Thymus (tissue), 11 donors: ENCODE results near the gene PDZD2. TPM values are rescaled to one million over a fixed set of nuclear protein-coding genes. Genes with fewer than 3 reads are reported as not detected.

Experiments
- DNase-seq, 9 donors: peaks; one replicate each; pipeline ENCODE4 v3.0.0-alpha.2; 2013; ENCODE audit warnings: low spot score in 9 of 9, low read depth in 6 of 9, missing footprints in 1 of 9
- H3K27ac ChIP-seq, 2 donors: one replicate each; pipeline ENCODE4 v1.5.1; 2013; ENCODE audit warnings: control low read depth in 1 of 2, low read depth in 1 of 2, low read length in 1 of 2, mild to moderate bottlenecking in 1 of 2, moderate library complexity in 1 of 2
- H3K27me3 ChIP-seq, 2 donors: one replicate each; pipeline ENCODE4 v1.5.1; 2013; ENCODE audit warnings: low read length in 1 of 2; ENCODE audit not compliant: control insufficient read depth in 2 of 2, insufficient read depth in 1 of 2
- H3K36me3 ChIP-seq, 2 donors: one replicate each; pipeline ENCODE4 v1.5.1; 2013; ENCODE audit warnings: low read length in 1 of 2, mild to moderate bottlenecking in 1 of 2, moderate library complexity in 1 of 2; ENCODE audit not compliant: control insufficient read depth in 2 of 2, insufficient read depth in 2 of 2
- H3K4me1 ChIP-seq, 2 donors: one replicate each; pipeline ENCODE4 v1.5.1; 2013; ENCODE audit warnings: low read length in 2 of 2; ENCODE audit not compliant: control insufficient read depth in 2 of 2, insufficient read depth in 2 of 2
- H3K4me3 ChIP-seq, 2 donors: one replicate each; pipeline ENCODE4 v1.5.1; 2013; ENCODE audit warnings: low read length in 2 of 2, control low read depth in 1 of 2, mild to moderate bottlenecking in 1 of 2
- H3K9me3 ChIP-seq, 2 donors: one replicate each; pipeline ENCODE4 v1.5.1; 2013; ENCODE audit warnings: low read length in 1 of 2, mild to moderate bottlenecking in 1 of 2; ENCODE audit not compliant: control insufficient read depth in 2 of 2, insufficient read depth in 1 of 2
- WGBS: extraction: QIAGEN DNeasy Blood & Tissue Kit; methylation state at CpG from one replicate; pipeline ENCODE4 v1.1.7; 2013; 5-methylcytosine and 5-hydroxymethylcytosine counted together
- polyA plus RNA-seq: library from polyadenylated mRNA; stranded (reverse); fragments of 200-250 nt; gene quantifications from one replicate; pipeline ENCODE4 v1.2.3, GENCODE V29; 2013
- total RNA-seq: library from RNA; stranded (reverse); fragments of 120-200 nt; gene quantifications from one replicate; pipeline ENCODE4 v1.2.4, GENCODE V29; 2013
- donor health status: healthy.

Gene PDZD2
- total and polyA plus RNA-seq, 2 donors: 4.4 to 6.8 TPM

DNA sequence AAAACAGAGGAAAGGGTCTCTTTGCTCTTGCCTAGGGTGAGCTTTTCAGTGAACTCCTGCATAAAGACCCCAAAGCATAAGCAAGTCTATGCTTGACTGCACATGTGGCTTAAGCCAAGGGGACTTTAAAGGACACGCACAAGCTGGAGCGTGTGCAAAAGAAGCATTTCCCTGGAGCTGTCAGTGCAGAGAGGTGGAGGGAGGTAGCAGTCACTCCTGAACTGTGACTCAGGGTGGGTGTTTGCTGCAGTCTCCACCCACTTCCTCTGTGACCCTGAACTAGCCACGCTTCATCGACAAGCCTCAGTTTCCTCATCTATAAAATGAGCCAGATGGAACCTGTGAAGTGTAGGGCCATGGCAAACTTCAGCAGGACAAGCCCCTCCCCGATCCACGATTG is 72.4 kb downstream of the PDZD2 start:
- no peak for DNase-seq
- no peak overlapping the region for H3K4me3 ChIP-seq
- H3K27ac ChIP-seq: no peak overlapping the region
- WGBS: 84% methylated on average over 6 of the region's 6 CpGs
- peaks cover 0 to 2% of the 10 kb centered on the region in 2 donors for H3K4me1 ChIP-seq
- no peaks in the 10 kb centered on the region for H3K36me3 ChIP-seq
- no peaks in the 10 kb centered on the region for H3K9me3 ChIP-seq
- H3K27me3 ChIP-seq: no peaks in the 10 kb centered on the region

DNA sequence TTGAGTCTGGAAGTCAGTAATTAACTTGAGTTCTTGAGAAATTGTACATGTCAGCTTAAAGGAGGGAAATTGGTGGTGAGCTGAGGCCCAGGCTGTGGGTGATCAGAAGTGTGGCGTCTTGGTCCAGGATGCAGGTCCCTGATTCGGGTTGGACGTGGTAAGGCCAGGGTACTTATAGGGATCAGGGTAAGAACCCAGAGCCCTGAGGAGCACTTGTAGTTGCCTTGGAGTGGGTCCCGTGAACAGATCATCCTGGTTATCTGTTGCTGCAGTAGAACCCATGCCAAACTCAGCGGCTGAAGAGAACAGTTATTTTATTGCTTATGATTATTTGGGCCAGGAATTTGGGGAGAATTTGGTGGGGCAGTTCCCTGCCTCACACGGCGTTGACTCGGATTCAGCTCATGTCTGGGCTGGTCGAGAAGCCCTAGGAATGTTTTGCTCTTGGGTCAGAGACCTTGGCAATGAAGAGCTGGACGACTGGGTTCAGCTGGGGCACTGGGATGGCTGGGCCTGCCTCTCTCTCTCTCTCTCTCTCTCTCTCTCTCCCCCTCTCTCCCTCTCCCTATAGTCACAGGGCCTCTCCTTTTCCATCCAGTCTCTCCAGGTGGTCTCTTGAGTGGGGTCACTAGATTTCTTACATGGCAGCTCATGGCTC is 73.1 kb downstream of the PDZD2 start:
- no peaks in the 10 kb centered on the region for H3K9me3 ChIP-seq
- H3K36me3 ChIP-seq: no peaks in the 10 kb centered on the region
- WGBS: 92% methylated on average over 10 of the region's 10 CpGs
- no peaks in the 10 kb centered on the region for H3K27me3 ChIP-seq
- no peak overlapping the region for H3K4me3 ChIP-seq
- H3K27ac ChIP-seq: no peak overlapping the region
- peaks cover 0 to 2% of the 10 kb centered on the region in 2 donors for H3K4me1 ChIP-seq
- no peak for DNase-seq

DNA sequence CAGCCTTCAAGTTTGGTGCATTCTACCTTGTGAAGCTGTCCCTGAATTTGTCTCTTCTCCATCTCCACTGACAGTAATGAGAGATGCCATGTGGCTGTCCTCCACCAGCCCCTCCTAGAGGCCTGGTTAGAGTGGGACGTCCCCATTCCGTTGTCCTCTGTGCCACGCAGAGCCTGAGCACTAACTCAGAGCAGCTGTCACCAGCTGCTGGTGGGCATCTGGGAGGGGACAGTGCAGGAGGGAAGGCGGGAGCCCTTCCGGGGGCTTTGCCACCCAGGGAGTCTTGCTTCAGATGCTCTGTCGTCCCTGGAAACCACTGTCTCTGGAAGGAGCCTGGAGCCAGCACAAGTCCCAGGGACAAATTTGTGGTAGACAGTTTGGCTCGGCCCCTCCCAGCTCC is 78.6 kb downstream of the PDZD2 start:
- Histone ChIP-seq H3K4me1 (no peaks in the 10 kb centered on the region), H3K9me3 (no peaks in the 10 kb centered on the region), H3K27ac (no peak overlapping the region), H3K27me3 (no peaks in the 10 kb centered on the region), H3K4me3 (no peak overlapping the region), H3K36me3 (no peaks in the 10 kb centered on the region)
- no peak for DNase-seq
- WGBS: 94% methylated on average over 7 of the region's 7 CpGs

DNA sequence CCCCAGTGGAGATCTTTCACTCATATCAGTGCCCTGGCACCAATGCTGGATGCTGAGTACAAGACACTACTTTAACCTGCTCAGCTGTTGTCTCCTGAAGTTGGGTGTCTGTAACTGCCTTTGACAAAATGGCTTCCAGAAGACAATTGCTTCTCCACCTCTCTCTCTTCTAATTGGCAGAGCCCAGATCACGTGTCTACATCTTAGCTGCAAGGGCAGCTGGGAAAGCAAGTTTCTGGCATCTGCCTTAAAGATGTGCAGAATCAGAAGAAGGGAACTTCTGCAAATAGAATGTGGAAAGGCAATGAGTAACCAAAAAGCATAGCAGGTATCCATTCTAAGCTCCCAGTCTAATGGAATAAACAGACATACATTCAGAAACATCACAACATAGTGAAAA is 81.1 kb downstream of the PDZD2 start:
- no peak for DNase-seq
- Histone ChIP-seq H3K4me3 (no peak overlapping the region), H3K36me3 (no peaks in the 10 kb centered on the region), H3K27ac (no peak overlapping the region), H3K4me1 (no peaks in the 10 kb centered on the region), H3K27me3 (no peaks in the 10 kb centered on the region), H3K9me3 (no peaks in the 10 kb centered on the region)
- 96% methylated on average over 1 of the region's 1 CpG for WGBS

DNA sequence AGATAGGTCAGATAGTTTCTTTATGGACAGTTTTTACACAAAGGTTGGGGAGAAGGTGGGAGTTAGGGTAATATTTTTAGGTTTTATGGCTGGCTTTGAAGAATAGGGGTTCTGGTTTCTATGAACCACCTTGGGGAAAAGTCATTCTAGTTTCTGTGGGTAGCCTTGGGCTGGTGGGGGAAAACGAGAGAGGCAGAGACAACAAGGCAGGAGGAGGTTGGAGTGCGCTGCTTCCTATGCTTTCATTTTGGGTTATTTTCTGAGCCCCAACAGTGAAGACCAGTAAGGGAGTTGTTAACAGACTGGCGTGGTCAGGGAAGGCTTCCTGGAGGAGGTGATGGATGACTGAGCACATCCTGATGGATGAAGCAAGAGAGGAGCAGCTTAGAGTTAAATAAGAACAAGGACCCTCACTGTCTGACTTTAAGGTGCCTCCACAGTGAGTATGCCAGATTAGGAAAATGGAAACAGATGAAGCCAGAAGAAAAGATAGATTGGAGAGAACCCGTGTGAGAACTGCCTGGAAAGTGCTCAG is 81.9 kb downstream of the PDZD2 start:
- no peaks in the 10 kb centered on the region for H3K36me3 ChIP-seq
- H3K27ac ChIP-seq: no peak overlapping the region
- no peaks in the 10 kb centered on the region for H3K9me3 ChIP-seq
- no peak for DNase-seq
- no peaks in the 10 kb centered on the region for H3K4me1 ChIP-seq
- no peak overlapping the region for H3K4me3 ChIP-seq
- H3K27me3 ChIP-seq: no peaks in the 10 kb centered on the region
- WGBS: 94% methylated on average over 4 of the region's 4 CpGs

DNA sequence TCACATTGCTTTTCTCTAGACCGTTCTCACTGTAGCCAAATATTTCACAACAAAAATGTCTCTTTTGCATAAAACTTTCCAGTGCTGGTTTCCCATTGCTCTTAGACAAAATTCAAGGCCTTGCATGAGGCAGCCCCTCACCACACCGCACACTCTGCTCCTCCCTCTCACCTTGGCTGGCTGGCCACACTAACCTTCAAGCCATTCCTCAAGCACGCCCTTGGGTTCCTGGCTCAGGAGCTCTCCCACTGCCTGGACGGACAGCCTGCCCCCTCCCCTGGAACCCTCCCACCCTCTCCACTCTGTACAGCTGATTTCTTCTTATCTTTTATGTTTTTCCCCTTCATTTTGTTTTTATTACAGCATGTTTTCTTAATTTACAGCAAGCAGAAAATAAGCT is 83.2 kb downstream of the PDZD2 start:
- WGBS: 94% methylated on average over 4 of the region's 4 CpGs
- no peak overlapping the region for H3K27ac ChIP-seq

DNA sequence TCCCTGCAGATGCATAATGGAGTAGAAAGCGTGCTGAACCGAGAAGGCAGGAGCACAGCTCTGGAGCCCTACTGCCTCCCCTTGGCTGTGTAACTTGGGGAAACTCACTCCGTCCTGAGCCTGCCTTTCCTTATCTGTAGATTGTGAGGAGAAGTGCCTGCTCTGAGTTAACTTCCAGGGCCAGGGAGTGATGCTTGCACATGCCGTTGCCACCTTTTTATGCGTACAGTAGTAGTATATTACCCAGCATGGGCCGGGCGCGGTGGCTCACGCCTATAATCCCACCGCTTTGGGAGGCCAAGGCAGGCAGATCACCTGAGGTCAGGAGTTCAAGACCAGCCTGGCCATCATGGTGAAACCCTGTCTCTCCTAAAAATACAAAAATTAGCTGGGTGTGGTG is 87.1 kb downstream of the PDZD2 start:
- Histone ChIP-seq H3K27ac (no peak overlapping the region), H3K4me3 (no peak overlapping the region), H3K27me3 (no peaks in the 10 kb centered on the region), H3K9me3 (no peaks in the 10 kb centered on the region), H3K36me3 (no peaks in the 10 kb centered on the region), H3K4me1 (no peaks in the 10 kb centered on the region)
- no peak for DNase-seq
- 97% methylated on average over 10 of the region's 10 CpGs for WGBS

More for the DNA sequence above, 83.2 kb downstream of the PDZD2 start:
- Histone ChIP-seq H3K27me3 (no peaks in the 10 kb centered on the region), H3K36me3 (no peaks in the 10 kb centered on the region), H3K4me3 (no peak overlapping the region), H3K9me3 (no peaks in the 10 kb centered on the region), H3K4me1 (no peaks in the 10 kb centered on the region)
- no peak for DNase-seq

DNA sequence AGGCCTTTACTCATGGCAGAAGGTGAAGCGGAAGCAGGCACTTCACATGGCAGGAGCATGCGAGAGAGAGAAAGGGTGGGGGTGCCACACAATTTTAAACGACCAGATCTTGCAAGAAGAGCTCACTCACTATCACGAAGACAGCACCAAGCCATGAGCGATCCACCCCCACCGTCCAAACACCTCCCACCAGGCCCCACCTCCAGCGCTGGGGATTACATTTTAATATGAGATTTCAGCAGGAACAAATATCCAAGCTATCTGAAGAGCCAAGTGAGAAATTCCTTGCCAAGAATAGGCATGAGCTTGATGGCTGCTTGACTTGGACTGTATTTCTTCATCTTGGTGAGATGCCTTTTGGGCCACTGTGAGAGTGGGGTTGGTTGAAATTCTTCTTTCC is 88.0 kb downstream of the PDZD2 start:
- 95% methylated on average over 7 of the region's 7 CpGs for WGBS
- Histone ChIP-seq H3K4me1 (no peaks in the 10 kb centered on the region), H3K36me3 (no peaks in the 10 kb centered on the region), H3K27ac (no peak overlapping the region), H3K4me3 (no peak overlapping the region), H3K27me3 (no peaks in the 10 kb centered on the region), H3K9me3 (no peaks in the 10 kb centered on the region)
- no peak for DNase-seq

DNA sequence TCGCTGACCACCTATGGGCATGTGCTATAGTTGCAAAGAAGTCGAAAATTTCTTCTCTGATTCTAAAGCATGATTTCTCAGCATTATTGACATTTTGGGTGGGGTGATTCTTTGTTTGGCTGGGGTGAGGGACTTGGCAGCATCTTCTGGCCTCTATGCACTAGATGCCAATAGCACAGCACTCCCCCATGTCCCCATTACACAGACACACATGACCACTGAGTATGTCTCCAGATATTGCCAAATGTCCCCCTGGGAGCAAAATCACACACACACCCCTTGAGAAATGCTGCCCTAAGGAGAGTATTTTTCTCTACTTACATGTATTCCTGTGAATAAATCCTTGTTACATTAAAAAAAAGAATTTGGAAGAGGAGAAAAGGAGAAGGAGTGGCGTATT is 89.1 kb downstream of the PDZD2 start:
- H3K27me3 ChIP-seq: no peaks in the 10 kb centered on the region
- no peaks in the 10 kb centered on the region for H3K4me1 ChIP-seq
- no peaks in the 10 kb centered on the region for H3K9me3 ChIP-seq
- no peak for DNase-seq
- 92% methylated on average over 3 of the region's 3 CpGs for WGBS
- no peaks in the 10 kb centered on the region for H3K36me3 ChIP-seq
- no peak overlapping the region for H3K27ac ChIP-seq
- no peak overlapping the region for H3K4me3 ChIP-seq
